Kasumi-1 (cell line): Measurements from ENCODE around the gene RARRES1.

Experiments
- DNase-seq, 2 experiments: peaks; one replicate each; lab custom pipeline; 2025; lab: John Stamatoyannopoulos, UW

RARRES1 gene

GRCh38 chr3:158731938-158732855, at the start of gene RARRES1:
Gene RARRES1, minus strand, starts transcription at chr3:158732457. Its CDS starts 42 bp downstream, at chr3:158732415.
- DNase-seq: no peak

- no peak for DNase-seq
These were observed 49.6 kb upstream of the RARRES1 start for GRCh38 chr3:158781849-158782248.

GRCh38 chr3:158781191-158781590, 48.9 kb upstream of the RARRES1 start:
- DNase-seq: no peak

GRCh38 chr3:158780766-158781165, 48.5 kb upstream of the RARRES1 start:
- DNase-seq: no peak

GRCh38 chr3:158777161-158777873, 45.1 kb upstream of the RARRES1 start:
- no peak for DNase-seq

- no peak for DNase-seq
These were observed 44.3 kb upstream of the RARRES1 start for GRCh38 chr3:158776531-158776930.

- DNase-seq: no peak
These were observed 43.5 kb upstream of the RARRES1 start for GRCh38 chr3:158775426-158776410.

- DNase-seq: no peak
These were observed 42.7 kb upstream of the RARRES1 start for GRCh38 chr3:158774965-158775364.

- no peak for DNase-seq
These were observed 41.9 kb upstream of the RARRES1 start for GRCh38 chr3:158773845-158774830.

- no peak for DNase-seq
These were observed 40.9 kb upstream of the RARRES1 start for GRCh38 chr3:158773166-158773565.

GRCh38 chr3:158771982-158772381, 39.7 kb upstream of the RARRES1 start:
- DNase-seq: no peak

- no peak for DNase-seq
These were observed 39.3 kb upstream of the RARRES1 start for GRCh38 chr3:158771577-158771976.

GRCh38 chr3:158770741-158771350, 38.6 kb upstream of the RARRES1 start:
- no peak for DNase-seq

- no peak for DNase-seq
These were observed 37.9 kb upstream of the RARRES1 start for GRCh38 chr3:158769952-158770740.

- DNase-seq: no peak
These were observed 37.3 kb upstream of the RARRES1 start for GRCh38 chr3:158769549-158769948.

GRCh38 chr3:158768881-158769543, 36.8 kb upstream of the RARRES1 start:
- no peak for DNase-seq

- no peak for DNase-seq
These were observed 36.1 kb upstream of the RARRES1 start for GRCh38 chr3:158768361-158768787.

- DNase-seq: no peak
These were observed 34.1 kb upstream of the RARRES1 start for GRCh38 chr3:158766364-158766763.
